Aorta (tissue), 5 donors: ENCODE data around the gene MED27. TPM values are rescaled to one million over a fixed set of nuclear protein-coding genes. Genes with fewer than 3 reads are reported as not detected.

ENCODE experiments used
- ATAC-seq: fragments of 200-7000 bp; cut with Tn5 transposase; one replicate; pipeline ENCODE4 v1.9.1; 2022; ENCODE audit warnings: moderate library complexity; ENCODE audit not compliant: low FRiP score
- DNase-seq, 2 donors: peaks; one replicate each; pipeline ENCODE4 v3.0.0-alpha.2; 2020
- H3K27ac ChIP-seq, 2 donors: one replicate each; pipeline ENCODE4 v1.5.1; 2013; ENCODE audit warnings: low read length in 2 of 2, mild to moderate bottlenecking in 2 of 2, moderate library complexity in 2 of 2, control low read depth in 1 of 2, inconsistent platforms in 1 of 2, low read depth in 1 of 2
- H3K27me3 ChIP-seq, 2 donors: one replicate each; pipeline ENCODE4 v1.6.1; 2013; ENCODE audit warnings: control low read depth in 1 of 2, low read length in 1 of 2, mild to moderate bottlenecking in 1 of 2, moderate library complexity in 1 of 2; ENCODE audit not compliant: insufficient read depth in 2 of 2, control insufficient read depth in 1 of 2
- H3K36me3 ChIP-seq, 2 donors: one replicate each; pipeline ENCODE4 v1.6.1; 2013; ENCODE audit warnings: control low read depth in 1 of 2, low read length in 1 of 2, mild to moderate bottlenecking in 1 of 2; ENCODE audit not compliant: insufficient read depth in 2 of 2, control insufficient read depth in 1 of 2
- H3K4me1 ChIP-seq, 2 donors: one replicate each; pipeline ENCODE4 v1.6.1; 2013; ENCODE audit warnings: low read length in 2 of 2, control low read depth in 1 of 2, mild to moderate bottlenecking in 1 of 2, moderate library complexity in 1 of 2; ENCODE audit not compliant: insufficient read depth in 2 of 2, control insufficient read depth in 1 of 2
- H3K4me3 ChIP-seq, 2 donors: one replicate each; pipeline ENCODE4 v1.5.1; 2013; ENCODE audit warnings: low read length in 2 of 2, control low read depth in 1 of 2, mild to moderate bottlenecking in 1 of 2
- H3K9me3 ChIP-seq: one replicate; pipeline ENCODE4 v1.6.1; 2013; ENCODE audit warnings: mild to moderate bottlenecking, low read length; ENCODE audit not compliant: control insufficient read depth
- WGBS, 2 donors: extraction: QIAGEN DNeasy Blood & Tissue Kit; methylation state at CpG; one replicate each; pipeline ENCODE4 v1.1.7; 2013; 5-methylcytosine and 5-hydroxymethylcytosine counted together
- intact Hi-C, 2 donors: fragments of 100-400 bp; cut with DNase I; formaldehyde crosslinking; loops; one replicate each; pipeline versions ENCODE4 v1.14.2 to v1.15.0; 2022
- polyA plus RNA-seq, 2 donors: library from polyadenylated mRNA; stranded (reverse); fragments of 200-250 nt; gene quantifications; one replicate each; pipeline ENCODE4 v1.2.3, GENCODE V29; 2013
- total RNA-seq, 2 donors: library from RNA; stranded (reverse); fragmentation: NEBNext Ultra II Directional; extraction: Animal tissue kit (Norgen Biotek cat#: 25700); gene quantifications; one replicate each; pipeline ENCODE4 v1.2.1, GENCODE V29; 2021
- donor health status: healthy with polysubstance abuse.
- donor health status: Bipolar disorder and iron deficiency.
- donor health status: DM: no; HTN: no; CAD: no.
- donor health status: DM: no; HTN: no; CAD: no.
- donor health status: DM: yes; HTN: yes; CAD: no.

Gene MED27
- total and polyA plus RNA-seq, 4 donors = 15.5 to 25.1 (median 20.9) TPM

GRCh38 chr9:131915181-131915580 lies 164.5 kb downstream of the MED27 start:
- intact Hi-C loops = no loop called here
- WGBS, 2 donors = 86 to 90% methylated on average over 2 of the region's 2 CpGs
- Histone ChIP-seq H3K9me3 (no peaks in the 10 kb centered on the region), H3K27ac (no peak overlapping the region), H3K4me1 (peaks cover 0 to 5% of the 10 kb centered on the region in 2 donors), H3K36me3 (no peaks in the 10 kb centered on the region), H3K4me3 (no peak overlapping the region), H3K27me3 (no peaks in the 10 kb centered on the region)
- DNase-seq (no peak), ATAC-seq (no peak)

- H3K4me1 ChIP-seq = peaks cover 0 to 5% of the 10 kb centered on the region in 2 donors
- DNase-seq (no peak), ATAC-seq (no peak)
- H3K27me3 ChIP-seq = no peaks in the 10 kb centered on the region
- 94 to 96% methylated on average over 3 of the region's 3 CpGs for WGBS, 2 donors
- no peak overlapping the region for H3K27ac ChIP-seq
- no peaks in the 10 kb centered on the region for H3K36me3 ChIP-seq
- no peak overlapping the region for H3K4me3 ChIP-seq
- intact Hi-C loops = no loop called here
- H3K9me3 ChIP-seq = no peaks in the 10 kb centered on the region
These were observed 167.0 kb downstream of the MED27 start for GRCh38 chr9:131912671-131913070.

DNA sequence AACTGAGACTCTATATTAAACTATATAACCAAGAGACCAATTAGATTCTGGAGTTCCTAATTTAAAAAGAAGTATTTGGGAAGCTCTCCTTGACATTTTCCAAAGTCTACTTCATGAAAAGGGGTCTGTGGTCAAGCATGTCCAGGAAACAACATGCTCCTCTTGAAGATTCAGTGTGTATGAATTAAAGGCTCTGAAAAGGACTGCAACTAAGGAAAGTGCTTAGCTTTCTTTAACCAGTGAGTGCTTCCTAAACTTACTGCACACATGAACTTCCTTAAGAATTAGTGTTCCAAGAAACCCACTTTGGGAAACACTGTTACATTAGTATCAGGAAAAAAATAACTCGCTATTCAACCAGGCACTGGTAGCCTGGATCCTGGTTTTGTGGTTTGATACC lies 167.6 kb downstream of the MED27 start:
- no peak overlapping the region for H3K27ac ChIP-seq
- no peak for ATAC-seq
- intact Hi-C loops = no loop called here
- no peaks in the 10 kb centered on the region for H3K27me3 ChIP-seq
- WGBS, 2 donors = 93 to 100% methylated on average over 1 of the region's 1 CpG
- DNase-seq = no peak
- no peaks in the 10 kb centered on the region for H3K36me3 ChIP-seq
- H3K4me1 ChIP-seq = peaks cover 0 to 5% of the 10 kb centered on the region in 2 donors
- no peak overlapping the region for H3K4me3 ChIP-seq
- no peaks in the 10 kb centered on the region for H3K9me3 ChIP-seq

- peaks cover 0 to 5% of the 10 kb centered on the region in 2 donors for H3K4me1 ChIP-seq
- H3K27ac ChIP-seq = no peak overlapping the region
- H3K36me3 ChIP-seq = no peaks in the 10 kb centered on the region
- no peak for ATAC-seq
- H3K27me3 ChIP-seq = no peaks in the 10 kb centered on the region
- H3K9me3 ChIP-seq = no peaks in the 10 kb centered on the region
- WGBS, 2 donors = 87 to 88% methylated on average over 7 of the region's 7 CpGs
- DNase-seq = no peak
- no peak overlapping the region for H3K4me3 ChIP-seq
- intact Hi-C loops = no loop called here
These were observed 169.1 kb downstream of the MED27 start for GRCh38 chr9:131910572-131910971.

GRCh38 chr9:131905144-131905543 lies 174.5 kb downstream of the MED27 start:
- intact Hi-C loops = no loop called here

DNA sequence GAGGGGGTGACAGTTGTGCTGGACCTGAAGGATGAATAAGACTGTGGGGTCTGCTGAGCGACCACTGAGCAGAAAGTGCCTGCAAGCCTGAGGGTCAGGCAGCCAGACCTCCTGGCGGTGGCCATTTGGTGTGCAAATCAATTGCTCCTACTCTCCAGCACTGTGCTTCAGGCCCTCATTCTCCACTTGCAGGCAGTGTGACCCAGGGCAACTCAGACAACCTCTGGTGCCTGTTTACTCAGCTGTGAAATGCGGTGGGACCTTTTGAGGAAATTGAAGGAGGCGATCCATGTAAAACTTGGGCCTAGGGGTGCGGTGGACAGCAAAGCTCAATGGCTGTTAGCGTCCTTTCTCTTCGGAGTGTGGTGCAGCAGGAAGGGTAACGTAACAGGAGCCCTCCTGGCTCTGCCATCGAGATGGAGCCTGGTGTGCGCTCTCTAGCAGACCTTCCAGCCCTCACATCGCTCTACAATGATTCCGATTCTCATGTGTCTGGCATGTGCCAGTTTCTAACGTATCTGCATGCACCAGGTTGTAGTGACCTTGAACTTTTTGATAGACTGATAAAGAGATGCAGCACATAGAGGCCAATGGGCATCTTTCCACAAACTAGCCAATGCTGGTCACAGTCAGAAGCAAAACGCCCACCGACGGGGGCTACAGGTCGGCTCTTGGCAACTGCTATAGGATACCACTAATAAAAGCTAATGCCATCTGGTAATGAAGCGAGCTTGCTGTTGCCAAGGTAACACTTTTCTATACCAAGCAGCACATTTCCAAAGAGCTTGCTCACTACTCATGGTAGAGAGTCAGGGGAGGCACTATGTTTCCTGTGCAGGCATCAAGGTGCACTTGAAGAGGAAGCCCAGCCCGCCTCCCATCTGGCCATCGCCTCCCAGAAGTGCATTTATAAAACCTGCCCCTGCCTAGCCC lies 180.1 kb downstream of the MED27 start:
- H3K4me1 ChIP-seq = no peaks in the 10 kb centered on the region
- no peak overlapping the region for H3K27ac ChIP-seq
- intact Hi-C loops = no loop called here
- WGBS, 2 donors = 81 to 86% methylated on average over 20 of the region's 20 CpGs
- ATAC-seq (no peak), DNase-seq (no peak)
- no peaks in the 10 kb centered on the region for H3K9me3 ChIP-seq
- no peaks in the 10 kb centered on the region for H3K27me3 ChIP-seq
- H3K36me3 ChIP-seq = no peaks in the 10 kb centered on the region
- no peak overlapping the region for H3K4me3 ChIP-seq

More at GRCh38 chr9:131905144-131905543, 174.5 kb downstream of the MED27 start:
- Histone ChIP-seq H3K27me3 (no peaks in the 10 kb centered on the region), H3K4me1 (no peaks in the 10 kb centered on the region), H3K36me3 (no peaks in the 10 kb centered on the region), H3K9me3 (no peaks in the 10 kb centered on the region), H3K4me3 (no peak overlapping the region), H3K27ac (no peak overlapping the region)
- ATAC-seq (no peak), DNase-seq (no peak)
- 94 to 99% methylated on average over 3 of the region's 3 CpGs for WGBS, 2 donors

DNA sequence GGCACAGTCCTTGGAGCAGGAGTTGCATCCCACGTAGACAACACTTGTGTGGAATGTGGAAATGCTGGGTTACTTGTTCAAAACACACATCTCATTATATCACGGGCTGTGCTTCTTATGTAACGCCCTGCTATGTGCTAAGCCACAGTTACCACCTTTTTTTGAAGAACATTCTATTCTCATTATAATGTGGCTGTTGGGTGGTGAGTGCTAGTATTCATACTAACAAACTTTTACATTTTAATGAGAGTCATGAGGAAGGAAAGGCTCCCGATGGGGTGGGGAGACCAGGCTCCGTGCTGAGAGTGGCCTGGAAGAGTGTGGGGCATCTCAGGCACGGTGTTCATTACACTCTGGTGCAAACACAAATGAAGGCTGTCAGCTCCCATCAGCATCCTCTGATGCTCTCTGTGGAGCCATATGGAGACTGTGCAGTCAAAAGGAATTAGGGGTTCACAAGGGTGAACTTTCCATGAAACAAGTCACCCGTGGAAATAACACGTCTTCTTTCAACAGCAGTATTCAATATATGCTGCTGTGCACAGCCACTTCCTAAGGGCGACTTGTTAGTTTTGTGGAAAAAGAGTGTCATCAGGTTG lies 186.7 kb downstream of the MED27 start:
- intact Hi-C loops = no loop called here
- peaks cover 2 to 3% of the 10 kb centered on the region in 2 donors for H3K36me3 ChIP-seq
- no peak for ATAC-seq
- no peaks in the 10 kb centered on the region for H3K4me1 ChIP-seq
- H3K27ac ChIP-seq = no peak overlapping the region
- 70 to 82% methylated on average over 9 of the region's 9 CpGs for WGBS, 2 donors
- H3K9me3 ChIP-seq = no peaks in the 10 kb centered on the region
- no peak overlapping the region for H3K4me3 ChIP-seq
- H3K27me3 ChIP-seq = no peaks in the 10 kb centered on the region
- no peak for DNase-seq

- Histone ChIP-seq H3K27ac (no peak overlapping the region), H3K27me3 (no peaks in the 10 kb centered on the region), H3K4me1 (no peaks in the 10 kb centered on the region), H3K4me3 (no peak overlapping the region), H3K36me3 (peaks cover 2 to 3% of the 10 kb centered on the region in 2 donors), H3K9me3 (no peaks in the 10 kb centered on the region)
- ATAC-seq (no peak), DNase-seq (no peak)
- intact Hi-C loops = no loop called here
- WGBS, 2 donors = 82 to 86% methylated on average over 5 of the region's 5 CpGs
These were observed 187.4 kb downstream of the MED27 start for GRCh38 chr9:131892162-131892707.
